IMR-90 (cell line): ENCODE measurements around the gene DNMT1. TPM values are rescaled to one million over a fixed set of nuclear protein-coding genes. Genes with fewer than 3 reads are reported as not detected.

ENCODE experiments used
- ATAC-seq: fragments of 200-7000 bp; cut with Tn5 transposase; 2 replicates; pipeline ENCODE4 v1.9.1; 2020; ENCODE audit warnings: low read depth, mild to moderate bottlenecking, moderate library complexity
- BruUV-seq: library from RNA; stranded (reverse); fragments of 400-500 nt; replicated peaks from 2 replicates; lab custom pipeline; 2021; lab: Mats Ljungman, UMichigan
- CTCF ChIA-PET: fragments of 300-600 bp; formaldehyde crosslinking; extraction: SDS; loops from one replicate; lab custom pipeline; 2021; ENCODE audit warnings: antibody characterized with exemption; lab: Yijun Ruan, JAX
- POLR2A ChIA-PET: fragments of 300-600 bp; sonication (Branson Sonifier 250); formaldehyde crosslinking; loops from one replicate; lab custom pipeline; 2022; ENCODE audit warnings: antibody characterized with exemption; ENCODE audit not compliant: unreplicated experiment; lab: Charles Lee
- DNase-seq: peaks from one replicate; pipeline ENCODE4 v3.0.0; 2013
- H2AFZ ChIP-seq: replicated peaks from 2 replicates; pipeline ENCODE3; 2013; ENCODE audit warnings: low read length, mild to moderate bottlenecking; ENCODE audit not compliant: poor library complexity
- H2AK5ac ChIP-seq: 2 replicates; pipeline ENCODE4 v1.6.1; 2013; ENCODE audit warnings: low read depth, low read length, inconsistent platforms
- H2AK9ac ChIP-seq: replicated peaks from 2 replicates; pipeline ENCODE3; 2013; ENCODE audit warnings: mild to moderate bottlenecking, low read depth, low read length, moderate library complexity; ENCODE audit not compliant: poor library complexity
- H2BK120ac ChIP-seq: 2 replicates; pipeline ENCODE4 v1.6.1; 2013; ENCODE audit warnings: low read depth, low read length, inconsistent platforms
- H2BK15ac ChIP-seq: 3 replicates; pipeline ENCODE4 v1.6.1; 2013; ENCODE audit warnings: low read depth, low read length, inconsistent platforms
- H2BK20ac ChIP-seq: 2 replicates; pipeline ENCODE4 v1.6.1; 2013; ENCODE audit warnings: low read depth, mild to moderate bottlenecking, inconsistent platforms, low read length, moderate library complexity
- H2BK5ac ChIP-seq: 2 replicates; pipeline ENCODE4 v1.6.1; 2013; ENCODE audit warnings: mild to moderate bottlenecking, low read depth, low read length, inconsistent platforms; ENCODE audit not compliant: poor library complexity, severe bottlenecking
- H3K14ac ChIP-seq: replicated peaks from 2 replicates; pipeline ENCODE4 v1.6.1; 2013; ENCODE audit warnings: low read depth, low read length, inconsistent platforms
- H3K18ac ChIP-seq: 2 replicates; pipeline ENCODE4 v1.6.1; 2013; ENCODE audit warnings: low read depth, low read length, control low read depth
- H3K23ac ChIP-seq: 2 replicates; pipeline ENCODE4 v1.6.1; 2013; ENCODE audit warnings: low read depth, low read length, inconsistent platforms
- H3K27ac ChIP-seq: 2 replicates; pipeline ENCODE4 v1.5.1; 2013; ENCODE audit warnings: mild to moderate bottlenecking, control low read depth, low read length; ENCODE audit not compliant: insufficient read depth
- H3K27me3 ChIP-seq: 2 replicates; pipeline ENCODE4 v1.6.1; 2013; ENCODE audit warnings: low read length; ENCODE audit not compliant: control insufficient read depth, insufficient read depth
- H3K36me3 ChIP-seq: 2 replicates; pipeline ENCODE4 v1.6.1; 2013; ENCODE audit warnings: low read length, mixed read lengths; ENCODE audit not compliant: control insufficient read depth, insufficient read depth
- H3K4ac ChIP-seq: 2 replicates; pipeline ENCODE4 v1.6.1; 2013; ENCODE audit warnings: low read depth, low read length, inconsistent platforms
- H3K4me1 ChIP-seq: 2 replicates; pipeline ENCODE4 v1.6.1; 2013; ENCODE audit warnings: low read length, mixed read lengths; ENCODE audit not compliant: control insufficient read depth, insufficient read depth
- H3K4me2 ChIP-seq: 2 replicates; pipeline ENCODE4 v1.6.1; 2013; ENCODE audit warnings: low read depth, mild to moderate bottlenecking, control low read depth, low read length, moderate library complexity
- H3K4me3 ChIP-seq: 2 replicates; pipeline ENCODE4 v1.5.1; 2013; ENCODE audit warnings: low read depth, mild to moderate bottlenecking, control low read depth, low read length, moderate library complexity; ENCODE audit not compliant: insufficient read depth
- H3K56ac ChIP-seq: 2 replicates; pipeline ENCODE4 v1.6.1; 2013; ENCODE audit warnings: low read length, inconsistent platforms; ENCODE audit not compliant: insufficient read depth; ENCODE audit errors: extremely low read depth
- H3K79me1 ChIP-seq, 2 experiments: 2 replicates each; pipeline ENCODE4 v1.6.1; 2013; ENCODE audit warnings: low read length in 2 of 2, inconsistent platforms in 1 of 2, low read depth in 1 of 2
- H3K9ac ChIP-seq: 2 replicates; pipeline ENCODE4 v1.6.1; 2013; ENCODE audit warnings: low read depth, low read length, control low read depth
- H3K9me1 ChIP-seq: 2 replicates; pipeline ENCODE4 v1.6.1; 2013; ENCODE audit warnings: low read length, inconsistent platforms; ENCODE audit not compliant: insufficient read depth
- H3K9me3 ChIP-seq: 2 replicates; pipeline ENCODE4 v1.6.1; 2013; ENCODE audit warnings: low read length; ENCODE audit not compliant: control insufficient read depth, insufficient read depth
- H4K20me1 ChIP-seq: 2 replicates; pipeline ENCODE4 v1.6.1; 2013; ENCODE audit warnings: low read length, inconsistent platforms; ENCODE audit not compliant: insufficient read depth
- H4K5ac ChIP-seq: 2 replicates; pipeline ENCODE4 v1.6.1; 2013; ENCODE audit warnings: mild to moderate bottlenecking, low read depth, low read length, control low read depth
- H4K8ac ChIP-seq, 2 experiments: 2 replicates each; pipeline ENCODE4 v1.6.1; 2013; ENCODE audit warnings: low read depth in 2 of 2, low read length in 2 of 2, control low read depth in 1 of 2, inconsistent platforms in 1 of 2
- H4K91ac ChIP-seq: 2 replicates; pipeline ENCODE4 v1.6.1; 2013; ENCODE audit warnings: low read depth, low read length, inconsistent platforms; ENCODE audit not compliant: insufficient read depth
- CHD1 ChIP-seq: IDR thresholded peaks from 2 replicates; pipeline ENCODE4 v1.6.1; 2012; ENCODE audit warnings: low read depth, low read length, improper control_type of control experiment
- CTCF ChIP-seq: conservative IDR thresholded peaks from 2 replicates; pipeline ENCODE4 v1.5.1; 2012; ENCODE audit warnings: mild to moderate bottlenecking, low read depth, low read length, improper control_type of control experiment
- MAZ ChIP-seq: IDR thresholded peaks from 2 replicates; pipeline ENCODE4 v1.6.1; 2012; ENCODE audit warnings: low read depth, mild to moderate bottlenecking, low read length, improper control_type of control experiment, moderate library complexity, borderline replicate concordance
- MXI1 ChIP-seq: IDR thresholded peaks from 2 replicates; pipeline ENCODE4 v1.6.1; 2012; ENCODE audit warnings: low read depth, mild to moderate bottlenecking, low read length, moderate library complexity, borderline replicate concordance
- POLR2A ChIP-seq: IDR thresholded peaks from 2 replicates; pipeline ENCODE4 v1.6.1; 2012; ENCODE audit warnings: mild to moderate bottlenecking, low read depth, low read length
- SMC3 ChIP-seq: fragments of 150-350 bp; IDR thresholded peaks from 2 replicates; pipeline ENCODE4 v1.6.1; 2016; ENCODE audit warnings: low read depth, mild to moderate bottlenecking, antibody characterized with exemption, low read length, moderate library complexity
- WGBS, 2 experiments: methylation state at CpG; one replicate each; pipeline versions ENCODE4 v1.1.5 to v1.1.7; 2013; ENCODE audit warnings: missing lambda C conversion rate in 2 of 2; ENCODE audit not compliant: insufficient read length in 1 of 2; ENCODE audit errors: extremely low coverage in 2 of 2; 5-methylcytosine and 5-hydroxymethylcytosine counted together
- dilution Hi-C: fragments of 300-500 bp; cut with HindIII; formaldehyde crosslinking; loops from one replicate; pipeline ENCODE4 v1.14.3; 2018; ENCODE audit warnings: low sequenced_read_pairs; ENCODE audit not compliant: unreplicated experiment
- in situ Hi-C: fragments of 300-500 bp; cut with MboI; formaldehyde crosslinking; loops from 3 replicates; pipeline ENCODE4 v1.14.3; 2019; ENCODE audit warnings: low sequenced_read_pairs, inconsistent platforms, mixed read lengths
- intact Hi-C: fragments of 100-400 bp; cut with micrococcal nuclease; formaldehyde crosslinking; loops from 2 replicates; pipeline ENCODE4 v1.10.0; 2022
- polyA plus RNA-seq, 3 experiments: library from polyadenylated mRNA; depleted of rRNA; stranded (reverse); fragments of >200 nt; gene quantifications; 2 replicates each; pipeline ENCODE4 v1.2.3, GENCODE V29; 2012; ENCODE audit warnings: low replicate concordance in 1 of 3
- total RNA-seq: library from RNA; depleted of rRNA; stranded (reverse); fragments of >200 nt; gene quantifications from 2 replicates; pipeline ENCODE4 v1.2.3, GENCODE V29; 2012

DNMT1 gene
- total and polyA plus RNA-seq, 2 of the 4 experiments (the other 2 are of a cell fraction): 26.2 to 83.6 TPM

- no peak overlapping the region for H3K56ac ChIP-seq
- H3K79me1 ChIP-seq: peaks cover 26 to 31% of the 10 kb centered on the region in 2 experiments
- WGBS, 2 experiments: 100% methylated on average over 4 of the region's 5 CpGs; no CpG with 5 or more reads in 1 of the 2 experiments
- in situ Hi-C loops: no loop called here
- intact Hi-C loops: no loop called here
- no peak overlapping the region for H3K4ac ChIP-seq
- no peak overlapping the region for H2BK15ac ChIP-seq
- no peaks in the 10 kb centered on the region for H3K27me3 ChIP-seq
- H3K36me3 ChIP-seq: peaks cover 69% of the 10 kb centered on the region
- H2AK5ac ChIP-seq: no peak overlapping the region
- no peak overlapping the region for H2BK20ac ChIP-seq
- ATAC-seq: no peak
- H2BK5ac ChIP-seq: no peak overlapping the region
- no peak overlapping the region for H2AK9ac ChIP-seq
- no peak overlapping the region for H3K14ac ChIP-seq
- H4K5ac ChIP-seq: no peak overlapping the region
- H4K91ac ChIP-seq: no peak overlapping the region
- DNase-seq: no peak
- dilution Hi-C loops: no loop called here
- TF ChIP-seq MAZ (no peak), SMC3 (no peak), MXI1 (no peak), CTCF (no peak), POLR2A (no peak), CHD1 (no peak)
- H2AFZ ChIP-seq: no peak overlapping the region
- no peaks in the 10 kb centered on the region; the same call in 1 of the 2 replicates for H4K20me1 ChIP-seq
- CTCF ChIA-PET: no interaction called here
- no peaks in the 10 kb centered on the region for H3K9me1 ChIP-seq
- H3K4me1 ChIP-seq: no peaks in the 10 kb centered on the region
- H4K8ac ChIP-seq: no peak overlapping the region
- H3K9ac ChIP-seq: no peak overlapping the region
- H3K9me3 ChIP-seq: no peaks in the 10 kb centered on the region
- H3K4me3 ChIP-seq: no peak overlapping the region
- no peak overlapping the region for H3K4me2 ChIP-seq
- no peak overlapping the region for H2BK120ac ChIP-seq
- POLR2A ChIA-PET: no interaction called here
- H3K18ac ChIP-seq: no peak overlapping the region
- no peak overlapping the region for H3K27ac ChIP-seq
- BruUV-seq: no TSS peak
- no peak overlapping the region for H3K23ac ChIP-seq
Measured at GRCh38 chr19:10151521-10151920, 43.2 kb downstream of the DNMT1 start.
